Activated CD4-positive, alpha-beta T cell treated with anti-CD3 and anti-CD28 coated beads, Interleukin-10, Interleukin-2, amounts not matched to agents 100 ng/mL and 50 ng/mL, durations not matched to agents 16 hours and 8 hours (primary cell): ENCODE measurements around the gene ATF6.
A peak's percentile ranks its signal among the peaks of the same experiment; 100 is the strongest.

Experiments
- DNase-seq: peaks from one replicate; pipeline ENCODE4 v3.0.0-alpha.2; 2020

The ATF6 gene

GRCh38 chr1:161905269-161905884 is 139.3 kb downstream of the ATF6 start:
- peak; percentile 35 for DNase-seq

GRCh38 chr1:161907265-161907664 is 141.1 kb downstream of the ATF6 start:
- no peak for DNase-seq

- DNase-seq, result no peak
These were observed 142.1 kb downstream of the ATF6 start for GRCh38 chr1:161908264-161908663.

GRCh38 chr1:161910604-161911003 is 144.5 kb downstream of the ATF6 start:
- no peak for DNase-seq

DNA sequence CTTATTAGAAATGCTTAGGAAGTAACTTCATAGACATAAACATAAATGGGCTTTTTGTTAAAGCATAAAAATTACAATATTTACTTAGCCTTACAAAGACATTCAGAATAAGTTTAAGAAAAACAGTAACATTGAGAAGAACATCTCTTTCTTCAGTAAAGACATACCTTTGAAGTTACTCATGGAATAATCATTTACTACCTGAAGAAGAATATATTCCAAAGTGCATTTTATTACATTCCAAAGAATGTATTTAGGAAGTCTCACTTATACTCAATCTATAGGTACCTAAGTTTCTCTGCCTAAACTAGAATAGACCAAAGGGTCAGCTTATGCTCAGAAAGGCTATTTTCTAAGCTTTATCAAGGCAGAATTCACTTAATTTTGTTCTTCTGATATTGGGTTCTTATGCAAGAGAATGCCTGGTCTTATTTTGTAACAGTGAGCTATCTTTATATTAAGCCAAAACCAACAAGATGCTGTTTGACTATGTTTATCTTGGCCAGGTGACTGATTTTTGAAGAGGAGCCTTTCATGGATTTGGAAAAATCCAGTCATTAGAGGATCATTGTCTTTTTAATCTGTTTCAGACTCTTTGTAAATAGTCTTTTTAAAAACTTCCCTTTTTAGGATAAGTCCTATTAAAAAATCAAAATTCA is 147.5 kb downstream of the ATF6 start:
- DNase-seq, result no peak

- DNase-seq, result no peak
These were observed 148.5 kb downstream of the ATF6 start for GRCh38 chr1:161914595-161914994.

- peak; percentile 41 for DNase-seq
These were observed 149.0 kb downstream of the ATF6 start for GRCh38 chr1:161915051-161915503.

DNA sequence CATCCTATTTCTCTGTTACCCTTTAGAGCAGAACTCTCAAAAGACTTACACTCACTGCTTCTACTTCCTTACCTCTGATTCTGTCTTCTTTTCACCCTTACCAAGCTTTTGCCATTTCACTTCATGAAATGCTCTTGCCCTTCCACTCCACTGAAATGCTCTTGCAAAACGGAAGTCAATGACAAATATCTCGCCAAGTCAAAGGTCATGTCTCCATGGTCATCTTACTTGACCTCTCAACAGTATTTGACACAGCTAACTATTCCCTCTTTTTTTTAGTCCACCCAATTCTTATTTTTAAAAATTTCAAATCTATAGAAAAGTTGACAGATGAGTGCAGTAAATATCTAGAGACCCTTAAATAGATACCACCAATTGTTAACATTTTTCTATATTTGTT is 149.9 kb downstream of the ATF6 start:
- no peak for DNase-seq

DNA sequence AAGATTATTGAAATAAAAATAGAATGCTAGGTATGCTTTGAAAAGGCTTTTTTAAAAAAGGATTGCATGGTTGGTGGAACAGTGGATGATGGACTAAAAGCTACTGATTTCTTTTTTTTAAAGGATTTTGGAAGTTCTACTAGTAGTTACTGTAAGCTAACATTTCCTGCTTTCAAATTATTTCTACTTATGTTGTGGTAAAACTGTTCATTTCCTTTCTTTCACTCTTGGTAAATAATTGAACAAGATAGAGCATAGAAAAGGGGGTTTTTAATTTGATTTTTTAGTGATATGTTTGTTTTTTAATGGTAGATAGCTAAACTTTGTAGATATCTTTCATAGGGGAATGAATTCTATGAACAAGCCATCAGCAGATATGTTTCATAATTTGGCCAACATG is 153.1 kb downstream of the ATF6 start:
- no peak for DNase-seq

GRCh38 chr1:161921491-161921890 is 155.4 kb downstream of the ATF6 start:
- DNase-seq, result no peak

DNA sequence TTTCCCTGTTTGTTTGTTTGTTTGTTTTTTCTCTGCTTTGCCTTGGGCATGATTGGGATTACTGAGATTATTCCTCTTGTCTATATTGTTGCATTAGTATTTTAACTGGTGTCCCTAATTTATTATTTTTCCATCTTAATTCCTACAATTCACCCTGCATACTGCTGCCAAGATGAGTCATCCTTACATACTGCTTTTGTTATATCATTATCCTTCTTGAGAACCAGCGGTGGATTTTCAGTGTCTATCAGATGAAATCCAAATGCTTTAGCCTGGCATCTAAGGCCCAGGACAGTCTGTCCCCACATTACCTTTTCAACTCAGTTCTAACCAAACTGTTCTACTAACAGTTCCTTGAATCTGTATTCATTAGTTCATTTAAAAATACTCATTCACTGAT is 155.9 kb downstream of the ATF6 start:
- no peak for DNase-seq

- no peak for DNase-seq
These were observed 161.9 kb downstream of the ATF6 start for GRCh38 chr1:161928056-161928455.

DNA sequence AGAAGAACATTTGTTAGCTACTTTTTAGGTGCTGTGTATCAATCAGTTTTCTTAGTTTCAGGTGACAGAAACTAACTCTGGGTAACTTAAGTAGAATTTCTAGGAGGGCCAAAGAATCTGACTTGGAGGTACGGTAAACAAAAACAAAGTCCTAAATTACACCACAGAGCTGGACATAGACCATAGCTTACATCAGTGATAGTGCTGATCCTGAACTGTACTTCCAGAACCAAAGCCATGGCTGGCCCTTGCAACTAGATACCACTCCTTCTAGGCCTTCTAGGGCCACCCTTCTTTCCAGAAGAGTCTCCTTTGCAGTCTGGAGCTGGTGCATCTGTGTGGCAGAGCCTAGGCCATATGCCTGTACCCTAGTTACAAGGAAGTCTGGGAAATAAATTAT is 163.0 kb downstream of the ATF6 start:
- no peak for DNase-seq

DNA sequence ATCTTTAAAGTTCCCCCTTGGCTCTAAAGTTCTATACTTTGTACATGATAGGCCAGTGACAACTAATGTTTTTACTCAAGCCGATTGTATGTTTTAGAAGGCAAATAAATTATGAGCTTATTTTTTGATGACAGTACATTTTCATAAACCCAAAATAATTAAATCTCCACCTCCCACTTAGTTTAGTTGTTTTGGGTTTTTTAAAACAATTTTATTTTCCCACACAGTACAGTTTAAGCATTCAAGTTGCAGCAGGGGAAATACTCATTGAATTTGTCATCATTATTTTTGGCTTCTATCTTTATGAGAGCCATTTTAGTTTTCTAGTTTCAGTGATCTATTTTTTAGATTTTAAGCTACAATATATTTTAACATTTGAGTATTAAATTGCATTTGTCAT is 163.9 kb downstream of the ATF6 start:
- DNase-seq, result no peak

- no peak for DNase-seq
These were observed 166.5 kb downstream of the ATF6 start for GRCh38 chr1:161932668-161933067.

DNA sequence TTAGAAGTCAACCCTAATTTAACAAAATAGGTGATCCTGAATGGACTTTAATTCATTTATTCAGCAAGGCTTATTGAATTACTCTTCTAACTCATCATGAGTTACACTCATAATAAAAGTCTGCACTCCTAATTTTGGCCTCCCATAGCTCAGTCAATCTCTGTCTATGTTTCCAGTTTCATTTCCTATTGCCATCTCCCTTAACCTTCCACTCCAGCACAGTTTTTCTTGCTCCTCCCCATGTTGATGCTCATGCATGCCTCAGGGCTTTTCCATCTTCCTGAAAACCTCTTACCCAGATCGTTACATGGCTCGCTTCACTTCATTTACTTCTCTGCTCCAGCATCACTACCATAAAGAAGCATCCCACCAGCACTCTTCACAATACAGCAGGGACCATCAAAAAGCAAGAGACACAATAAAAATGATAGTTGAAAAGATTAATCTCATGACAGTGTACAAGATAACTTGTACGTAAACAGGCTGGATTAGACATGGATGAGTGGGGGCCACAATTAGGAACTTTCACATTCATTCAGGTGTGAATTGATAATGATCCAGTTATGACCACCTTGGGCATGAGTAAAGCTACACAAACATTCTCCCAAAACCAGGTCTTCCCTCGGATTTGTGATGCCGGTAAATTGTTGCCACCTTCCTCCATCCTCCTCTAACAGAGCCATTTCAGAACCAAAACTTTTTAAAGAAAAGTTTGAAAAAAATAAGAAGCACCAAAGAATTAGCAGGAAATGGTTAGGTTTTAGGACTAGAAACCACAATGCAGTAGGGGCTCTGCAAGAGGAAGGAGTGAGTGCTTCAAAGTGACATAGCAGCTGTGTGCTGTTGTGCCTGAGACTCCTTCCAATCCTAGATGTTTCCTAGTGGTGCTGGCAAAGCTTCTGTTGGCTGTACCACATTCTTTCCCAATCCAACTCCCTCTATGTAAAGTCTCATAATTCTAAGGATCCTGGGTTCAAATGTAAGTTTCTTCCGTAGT is 167.8 kb downstream of the ATF6 start:
- peak; percentile 39 for DNase-seq

GRCh38 chr1:161935264-161935663 is 169.1 kb downstream of the ATF6 start:
- DNase-seq, result no peak

DNA sequence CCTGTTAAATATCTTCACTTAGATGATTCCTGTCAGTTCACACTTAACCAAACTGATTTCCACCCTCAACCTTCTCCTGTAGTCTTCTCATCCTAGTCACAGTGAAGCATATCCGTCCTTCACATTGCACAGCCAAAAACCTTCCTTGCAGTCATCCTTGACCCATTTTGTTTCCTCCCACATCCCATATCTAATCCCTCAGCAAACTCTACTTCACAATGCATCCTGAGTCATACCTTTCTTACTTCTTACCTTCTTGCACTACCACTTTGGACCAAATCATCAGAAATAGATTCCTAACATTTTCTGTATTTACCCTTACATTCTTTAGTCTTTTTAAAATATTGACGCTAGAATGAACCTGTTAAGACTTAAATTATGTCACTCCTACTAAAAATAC is 170.7 kb downstream of the ATF6 start:
- no peak for DNase-seq

GRCh38 chr1:161940866-161941591 is 174.9 kb downstream of the ATF6 start:
- no peak for DNase-seq

DNA sequence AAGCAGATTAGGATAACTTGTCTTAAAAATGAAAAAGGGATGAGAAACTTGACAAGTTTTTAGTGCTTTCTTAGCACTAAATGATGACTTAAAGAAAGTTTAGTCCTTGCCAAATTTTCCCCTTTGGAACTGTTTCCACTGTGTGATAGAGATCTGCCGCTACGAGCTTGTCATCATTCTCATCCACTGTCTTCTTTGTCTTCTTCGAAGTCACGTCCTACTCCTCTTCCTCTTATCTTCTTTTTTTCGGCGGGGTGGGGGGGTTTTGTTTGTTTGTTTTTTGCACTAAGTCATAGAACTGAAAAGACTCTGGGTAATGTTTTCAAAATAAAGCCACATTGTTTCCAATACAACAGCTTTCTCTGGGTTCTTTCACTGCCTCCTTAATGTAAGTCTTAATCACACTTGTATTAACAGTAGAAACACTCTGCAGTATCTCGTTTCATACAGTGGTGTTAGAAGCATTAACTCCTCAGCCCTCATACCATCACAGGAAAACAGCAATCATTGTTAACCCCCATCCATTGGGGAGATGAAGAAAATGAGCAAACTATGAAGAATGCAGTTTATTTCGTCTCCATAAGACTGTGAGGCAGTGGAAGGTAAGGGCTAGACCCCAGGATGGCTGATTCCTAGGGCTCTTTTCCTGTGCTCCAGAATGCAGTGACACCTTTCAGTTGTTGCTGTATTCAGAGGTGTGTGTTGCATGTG is 175.8 kb downstream of the ATF6 start:
- DNase-seq, result no peak

DNA sequence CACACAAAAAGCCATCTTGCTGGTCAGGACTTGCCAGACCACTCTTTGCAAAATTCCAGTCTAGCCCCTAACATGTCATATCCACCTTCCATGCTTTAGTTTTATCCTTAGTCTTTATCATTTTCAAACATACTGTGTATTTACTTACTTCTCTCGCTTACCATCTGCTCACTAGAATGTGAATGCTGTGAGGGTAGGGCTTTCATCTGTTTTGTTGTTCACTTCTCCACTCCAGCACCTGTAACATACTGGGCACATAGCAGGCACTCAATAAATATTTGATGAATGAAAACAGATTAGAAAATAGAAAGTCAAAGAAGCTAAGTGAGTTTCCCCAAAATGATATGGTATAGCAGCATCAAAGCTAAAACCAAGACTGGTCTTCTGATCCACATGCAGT is 177.6 kb downstream of the ATF6 start:
- no peak for DNase-seq

GRCh38 chr1:161944381-161944780 is 178.3 kb downstream of the ATF6 start:
- no peak for DNase-seq
